Esophagus squamous epithelium (tissue), 4 donors: ENCODE measurements around the gene ERVK3-1.

Experiments
- POLR2A ChIP-seq, 4 donors: fragments of 450-650 bp; IDR thresholded peaks; one replicate each; pipeline ENCODE4 v1.6.1; 2017; ENCODE audit warnings: antibody characterized with exemption in 4 of 4, mild to moderate bottlenecking in 4 of 4, moderate library complexity in 3 of 4
- TF ChIP-seq, protein P1 (sequence below), 6 experiments: fragments of 450-650 bp in 4 of 6; fragments of 200-600 bp in 2 of 6; sonication (generic) in 2 of 6; IDR thresholded peaks; one replicate each; pipeline ENCODE4 v1.5.1; 2016 to 2019; ENCODE audit warnings: antibody characterized with exemption in 6 of 6, mild to moderate bottlenecking in 4 of 6, moderate library complexity in 4 of 6

DNA sequence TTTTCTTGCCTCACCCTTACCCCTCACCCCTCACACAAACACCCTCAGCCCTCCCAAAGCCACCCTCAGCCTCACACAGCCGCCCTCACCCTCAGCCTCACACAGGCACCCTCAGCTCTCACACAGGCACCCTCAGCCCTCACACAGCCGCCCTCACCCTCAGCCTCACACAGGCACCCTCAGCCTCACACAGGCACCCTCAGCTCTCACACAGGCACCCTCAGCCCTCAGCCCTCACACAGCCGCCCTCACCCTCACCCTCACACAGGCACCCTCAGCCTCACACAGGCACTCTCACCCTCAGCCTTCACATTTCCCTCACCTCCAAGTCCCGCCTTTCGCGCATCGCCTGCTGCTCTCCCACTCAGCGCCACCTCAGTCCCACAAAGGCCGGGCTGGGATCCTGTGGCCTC, 21.3 kb downstream of the ERVK3-1 start:
- TF ChIP-seq, protein P1, sequence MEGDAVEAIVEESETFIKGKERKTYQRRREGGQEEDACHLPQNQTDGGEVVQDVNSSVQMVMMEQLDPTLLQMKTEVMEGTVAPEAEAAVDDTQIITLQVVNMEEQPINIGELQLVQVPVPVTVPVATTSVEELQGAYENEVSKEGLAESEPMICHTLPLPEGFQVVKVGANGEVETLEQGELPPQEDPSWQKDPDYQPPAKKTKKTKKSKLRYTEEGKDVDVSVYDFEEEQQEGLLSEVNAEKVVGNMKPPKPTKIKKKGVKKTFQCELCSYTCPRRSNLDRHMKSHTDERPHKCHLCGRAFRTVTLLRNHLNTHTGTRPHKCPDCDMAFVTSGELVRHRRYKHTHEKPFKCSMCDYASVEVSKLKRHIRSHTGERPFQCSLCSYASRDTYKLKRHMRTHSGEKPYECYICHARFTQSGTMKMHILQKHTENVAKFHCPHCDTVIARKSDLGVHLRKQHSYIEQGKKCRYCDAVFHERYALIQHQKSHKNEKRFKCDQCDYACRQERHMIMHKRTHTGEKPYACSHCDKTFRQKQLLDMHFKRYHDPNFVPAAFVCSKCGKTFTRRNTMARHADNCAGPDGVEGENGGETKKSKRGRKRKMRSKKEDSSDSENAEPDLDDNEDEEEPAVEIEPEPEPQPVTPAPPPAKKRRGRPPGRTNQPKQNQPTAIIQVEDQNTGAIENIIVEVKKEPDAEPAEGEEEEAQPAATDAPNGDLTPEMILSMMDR (IDR thresholded peaks at IDR 0.05): no peak
- TF ChIP-seq POLR2A (IDR thresholded peaks at IDR 0.05): no peak
